Measurements from ENCODE around the gene ANO1.

The ANO1 gene

GRCh38 chr11:70116386-70117065 is 38.4 kb downstream of the ANO1 start:
- no peak for TF ChIP-seq GATA3 (IDR thresholded peaks at IDR 0.05; ENCODE audit: low read depth, low read length)
- TF ChIP-seq GATA2 (IDR thresholded peaks at IDR 0.05; ENCODE audit: low read depth, low read length), result peak; percentile 33; the same call in 1 of the 2 replicates

DNA sequence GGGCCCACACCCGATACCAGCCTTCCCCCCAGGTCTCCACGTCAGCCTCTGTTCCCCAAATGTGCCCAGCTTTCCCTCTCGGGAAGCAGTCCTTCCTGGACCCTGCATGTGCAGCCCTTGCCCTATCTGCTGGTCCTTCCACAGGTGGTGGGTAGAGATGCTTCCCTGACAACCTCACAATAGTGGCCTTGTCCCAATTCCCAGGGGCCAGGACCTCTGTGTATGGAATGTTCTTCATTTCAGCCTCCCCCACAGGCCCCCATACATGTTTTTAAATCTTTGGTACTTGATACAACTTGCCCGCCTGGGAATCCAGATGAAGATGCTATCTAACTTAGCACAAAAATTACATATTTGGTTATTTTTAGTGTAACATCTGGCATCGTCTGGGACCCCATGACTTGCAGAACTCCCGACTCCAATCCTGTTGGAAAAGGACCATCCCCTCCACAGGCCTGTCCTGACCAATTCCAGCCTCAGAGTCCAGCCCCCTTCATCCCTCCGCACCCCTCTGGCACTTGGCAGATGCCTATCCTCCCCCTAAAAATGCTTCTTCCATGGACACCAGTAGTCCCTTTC is 39.5 kb downstream of the ANO1 start:
- TF ChIP-seq GATA2 (IDR thresholded peaks at IDR 0.05; ENCODE audit: low read depth, low read length) (no peak), GATA3 (IDR thresholded peaks at IDR 0.05; ENCODE audit: low read depth, low read length) (no peak)

- no peak for TF ChIP-seq GATA2 (IDR thresholded peaks at IDR 0.05; ENCODE audit: low read depth, low read length)
- TF ChIP-seq GATA3 (IDR thresholded peaks at IDR 0.05; ENCODE audit: low read depth, low read length), result no peak
Observed at GRCh38 chr11:70118642-70119041, 40.5 kb downstream of the ANO1 start.

DNA sequence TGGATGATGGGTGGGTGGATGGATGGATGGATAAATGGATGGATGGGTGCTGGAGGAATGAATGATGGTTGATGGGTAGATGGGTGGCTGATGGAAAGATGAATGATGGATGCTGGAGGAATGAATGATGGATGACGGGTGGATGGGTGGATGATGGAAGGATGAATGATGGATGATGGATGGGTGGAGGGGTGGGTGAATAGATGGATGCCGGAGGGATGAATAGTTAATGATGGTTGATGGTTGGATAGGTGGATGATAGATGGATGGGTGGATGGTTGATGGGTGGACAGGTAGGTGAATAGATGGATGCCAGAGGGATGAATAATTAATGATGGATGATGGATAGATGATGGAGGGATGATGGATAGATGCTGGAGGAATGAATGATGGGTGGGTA is 41.4 kb downstream of the ANO1 start:
- TF ChIP-seq GATA2 (IDR thresholded peaks at IDR 0.05; ENCODE audit: low read depth, low read length), result no peak
- TF ChIP-seq GATA3 (IDR thresholded peaks at IDR 0.05; ENCODE audit: low read depth, low read length), result no peak

DNA sequence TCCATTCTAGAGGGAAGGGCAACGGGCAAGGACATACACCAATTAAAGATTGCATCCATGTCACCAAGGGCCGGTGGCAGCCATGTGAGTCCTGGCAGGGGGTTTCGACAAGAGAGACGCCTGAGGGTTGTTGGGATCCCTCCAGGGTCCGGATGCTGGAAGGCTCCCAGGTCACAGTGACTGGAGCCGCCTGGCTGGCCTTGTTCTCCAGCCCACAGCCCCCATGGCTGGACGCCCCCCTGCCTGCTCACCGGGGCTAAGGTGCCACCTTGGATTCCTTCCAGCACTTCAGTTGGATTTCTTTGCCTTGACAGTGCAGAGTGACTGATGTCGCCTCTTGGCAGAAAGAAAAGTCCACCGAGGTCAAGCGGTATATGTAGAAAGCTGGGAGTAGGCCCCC is 42.6 kb downstream of the ANO1 start:
- no peak for TF ChIP-seq GATA3 (IDR thresholded peaks at IDR 0.05; ENCODE audit: low read depth, low read length)
- no peak for TF ChIP-seq GATA2 (IDR thresholded peaks at IDR 0.05; ENCODE audit: low read depth, low read length)

DNA sequence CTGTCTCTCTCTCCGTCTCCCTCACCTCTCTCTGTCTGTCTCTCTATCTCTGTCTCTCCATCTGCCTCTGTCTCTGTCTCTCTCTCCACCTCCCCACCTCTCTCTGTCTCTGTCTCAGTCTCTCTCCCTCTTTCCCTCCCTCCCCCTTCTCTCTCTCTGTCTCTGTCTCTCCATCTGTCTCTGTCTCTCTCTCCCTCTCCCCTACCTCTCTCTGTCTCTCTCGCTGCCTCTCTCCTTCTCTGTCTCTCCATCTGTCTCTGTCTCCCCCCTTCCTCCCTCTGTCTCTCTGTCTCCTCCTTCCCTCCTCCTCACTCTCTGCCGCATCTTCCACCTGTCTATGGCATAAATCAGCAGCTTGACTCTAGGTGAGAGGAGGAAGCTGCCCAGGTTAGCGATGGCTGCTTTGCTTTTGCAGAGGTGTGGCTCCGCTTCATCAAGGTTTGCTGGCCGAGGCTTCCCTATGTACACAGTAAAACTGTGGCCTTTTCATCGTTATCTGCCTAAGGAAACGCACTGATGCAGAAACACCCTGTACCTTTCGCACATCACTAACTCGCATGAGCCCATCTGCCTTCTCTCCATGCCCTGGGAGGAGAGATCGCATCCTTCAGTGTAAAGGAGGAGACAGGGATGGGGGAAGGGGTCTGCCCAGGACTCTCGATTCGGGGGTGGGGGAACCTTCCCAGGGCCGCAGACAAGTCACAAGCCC is 44.5 kb downstream of the ANO1 start:
- TF ChIP-seq GATA2 (IDR thresholded peaks at IDR 0.05; ENCODE audit: low read depth, low read length) (no peak), GATA3 (IDR thresholded peaks at IDR 0.05; ENCODE audit: low read depth, low read length) (no peak)

- no peak for TF ChIP-seq GATA3 (IDR thresholded peaks at IDR 0.05; ENCODE audit: low read depth, low read length)
- TF ChIP-seq GATA2 (IDR thresholded peaks at IDR 0.05; ENCODE audit: low read depth, low read length), result no peak
Observed at GRCh38 chr11:70123711-70124110, 45.6 kb downstream of the ANO1 start.

DNA sequence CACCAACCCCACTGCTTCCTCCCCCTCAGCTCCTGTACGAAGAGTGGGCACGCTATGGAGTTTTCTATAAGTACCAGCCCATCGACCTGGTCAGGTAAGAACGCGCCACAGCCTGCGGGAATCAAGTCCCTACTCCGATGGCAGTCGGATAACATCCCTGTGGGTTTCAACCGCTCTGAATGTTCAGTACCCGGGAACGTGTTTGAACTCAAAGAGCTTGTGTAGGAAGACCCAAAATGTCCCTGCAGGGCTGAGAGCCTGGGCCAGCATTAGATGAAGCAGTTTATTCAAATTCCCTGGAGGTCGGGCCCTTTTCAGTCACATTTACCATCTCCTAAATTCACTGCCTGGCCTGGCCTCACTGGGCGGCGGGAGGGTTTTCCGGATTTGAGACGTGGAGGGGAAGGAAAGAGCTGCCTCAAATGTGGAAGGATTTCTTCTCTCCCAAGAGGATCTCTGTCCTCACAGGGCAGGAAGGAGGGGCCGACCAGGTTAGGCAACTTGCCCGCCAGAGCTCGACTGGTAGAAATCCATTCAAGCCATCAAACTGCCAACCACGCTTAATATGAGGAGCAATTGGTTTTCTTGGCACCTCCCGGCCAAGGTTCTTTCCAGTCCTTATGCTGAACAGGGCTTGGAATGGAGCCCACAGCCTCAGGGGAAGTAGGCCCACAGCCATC is 46.3 kb downstream of the ANO1 start:
- TF ChIP-seq GATA3 (IDR thresholded peaks at IDR 0.05; ENCODE audit: low read depth, low read length) (no peak), GATA2 (IDR thresholded peaks at IDR 0.05; ENCODE audit: low read depth, low read length) (no peak)

GRCh38 chr11:70126494-70126893 is 48.4 kb downstream of the ANO1 start:
- TF ChIP-seq GATA3 (IDR thresholded peaks at IDR 0.05; ENCODE audit: low read depth, low read length) (no peak), GATA2 (IDR thresholded peaks at IDR 0.05; ENCODE audit: low read depth, low read length) (no peak)

DNA sequence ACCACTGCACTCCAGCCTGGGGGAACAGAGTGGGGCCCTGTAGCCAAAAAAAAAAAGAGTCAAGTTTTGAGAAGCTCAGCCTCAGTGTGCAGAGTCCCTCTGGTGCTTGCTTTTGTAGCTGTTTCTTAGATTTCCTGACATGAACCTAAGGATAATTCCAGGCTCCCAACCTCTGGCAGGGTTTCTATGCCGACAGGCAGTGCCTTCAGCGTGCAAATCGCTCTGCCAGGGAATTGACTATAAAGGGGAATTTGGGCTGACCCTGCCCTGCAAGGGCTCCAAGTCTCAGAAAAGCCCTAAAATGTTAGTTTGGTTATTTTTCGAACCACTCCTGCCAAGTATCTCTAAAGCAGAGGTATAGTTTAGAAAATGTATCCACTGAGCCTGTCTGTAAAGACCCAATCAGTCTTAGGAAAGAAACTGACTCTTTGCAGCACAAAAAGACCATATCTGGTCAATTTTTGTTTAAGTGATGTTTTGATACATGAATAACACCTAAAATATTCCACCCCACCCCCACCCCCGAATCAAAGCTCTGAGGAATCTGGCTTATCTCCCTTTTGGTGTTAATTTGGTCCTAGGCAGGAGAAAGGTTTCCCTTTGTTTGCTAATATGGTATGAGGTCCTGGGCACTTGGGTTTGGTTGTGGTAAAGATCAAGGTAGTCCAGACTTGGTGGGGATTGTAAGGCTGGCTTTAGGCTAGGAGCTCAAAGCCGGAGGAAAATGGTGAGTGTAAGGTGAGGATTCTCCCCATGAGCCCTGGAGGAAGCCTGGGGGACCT is 49.7 kb downstream of the ANO1 start:
- TF ChIP-seq GATA2 (IDR thresholded peaks at IDR 0.05; ENCODE audit: low read depth, low read length), result no peak
- no peak for TF ChIP-seq GATA3 (IDR thresholded peaks at IDR 0.05; ENCODE audit: low read depth, low read length)

DNA sequence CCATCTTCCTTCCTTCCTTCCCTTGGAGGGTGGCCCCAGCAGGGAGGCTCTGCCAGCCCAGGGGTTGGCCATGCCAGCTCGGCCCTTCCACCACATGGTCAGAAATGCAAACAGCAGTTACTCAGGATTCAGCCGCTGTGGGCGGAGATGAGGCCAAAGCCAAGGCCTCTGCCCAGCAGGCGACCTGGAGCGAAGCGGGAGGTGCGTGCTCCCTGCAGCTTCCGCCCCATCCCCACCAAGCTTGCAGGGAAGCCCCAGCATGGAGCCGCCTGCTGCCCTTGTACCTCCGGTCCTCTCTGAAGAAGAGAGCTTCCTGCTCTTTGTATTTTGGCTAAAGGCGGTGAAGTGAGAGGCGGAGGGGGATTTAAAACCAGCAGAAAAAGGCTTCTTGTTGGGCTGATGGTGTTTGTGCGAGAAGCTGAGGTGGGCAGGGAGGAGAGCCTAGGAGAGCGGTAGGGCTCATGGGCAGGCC is 50.4 kb downstream of the ANO1 start:
- no peak for TF ChIP-seq GATA3 (IDR thresholded peaks at IDR 0.05; ENCODE audit: low read depth, low read length)
- no peak for TF ChIP-seq GATA2 (IDR thresholded peaks at IDR 0.05; ENCODE audit: low read depth, low read length)

- TF ChIP-seq GATA3 (IDR thresholded peaks at IDR 0.05; ENCODE audit: low read depth, low read length), result no peak
- no peak for TF ChIP-seq GATA2 (IDR thresholded peaks at IDR 0.05; ENCODE audit: low read depth, low read length)
Observed at GRCh38 chr11:70129051-70129592, 51.0 kb downstream of the ANO1 start.

GRCh38 chr11:70130636-70131035 is 52.5 kb downstream of the ANO1 start:
- TF ChIP-seq GATA2 (IDR thresholded peaks at IDR 0.05; ENCODE audit: low read depth, low read length) (no peak), GATA3 (IDR thresholded peaks at IDR 0.05; ENCODE audit: low read depth, low read length) (no peak)

Data from SH-SY5Y (cell line).